NCI-H524 (cell line): ENCODE data around the gene SLC7A4.

Source experiments
- DNase-seq, 2 experiments: peaks; one replicate each; lab custom pipeline; 2025; lab: John Stamatoyannopoulos, UW

Gene SLC7A4

GRCh38 chr22:20997536-20998257, 34.7 kb downstream of the SLC7A4 start:
- no peak for DNase-seq

DNA sequence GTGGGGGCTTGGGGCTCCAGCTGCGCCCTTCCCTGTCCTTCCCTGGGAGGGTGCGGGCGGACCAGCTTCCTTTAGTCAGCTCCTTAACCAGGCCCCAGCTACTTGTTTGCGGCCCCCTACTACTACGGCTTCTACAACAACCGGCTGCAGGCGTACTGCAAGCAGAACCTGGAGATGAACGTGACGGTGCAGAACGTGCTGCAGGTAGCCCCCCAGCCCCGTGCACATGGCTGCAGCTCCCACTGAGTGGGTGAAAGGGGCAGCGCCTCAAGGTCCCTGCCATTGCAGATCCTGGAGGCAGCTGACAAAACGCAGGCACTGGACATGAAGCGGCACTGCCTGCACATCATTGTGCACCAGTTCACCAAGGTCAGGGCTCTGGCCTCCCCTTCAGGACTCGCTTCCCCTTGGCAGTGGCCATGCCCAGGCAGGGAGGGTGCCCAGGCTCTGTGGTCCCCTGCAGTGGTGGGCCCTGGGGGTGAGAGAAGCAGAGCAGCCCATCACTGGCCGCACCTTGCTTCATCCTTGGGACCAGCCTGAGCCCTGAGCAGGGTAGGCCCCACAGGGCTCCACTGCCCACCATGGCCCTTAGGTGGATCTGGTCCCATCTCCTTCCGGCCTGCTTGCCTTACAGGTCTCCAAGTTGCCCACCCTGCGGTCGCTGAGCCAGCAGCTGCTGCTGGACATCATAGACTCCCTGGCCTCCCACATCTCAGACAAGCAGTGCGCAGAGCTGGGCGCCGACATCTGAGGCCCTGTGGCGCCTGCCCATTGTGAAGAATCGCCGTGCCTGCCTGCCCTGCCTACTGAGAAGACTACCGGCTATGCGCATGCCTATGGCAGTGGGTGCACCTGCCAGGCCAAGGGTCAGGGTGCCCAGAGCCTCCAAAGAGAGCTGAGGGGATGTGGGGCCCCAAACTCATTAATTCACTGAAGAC, 35.5 kb downstream of the SLC7A4 start:
- no peak for DNase-seq

- DNase-seq = no peak
Observed at GRCh38 chr22:20996031-20996410, 36.3 kb downstream of the SLC7A4 start.

GRCh38 chr22:20995329-20996030, 36.9 kb downstream of the SLC7A4 start:
- DNase-seq = no peak

DNA sequence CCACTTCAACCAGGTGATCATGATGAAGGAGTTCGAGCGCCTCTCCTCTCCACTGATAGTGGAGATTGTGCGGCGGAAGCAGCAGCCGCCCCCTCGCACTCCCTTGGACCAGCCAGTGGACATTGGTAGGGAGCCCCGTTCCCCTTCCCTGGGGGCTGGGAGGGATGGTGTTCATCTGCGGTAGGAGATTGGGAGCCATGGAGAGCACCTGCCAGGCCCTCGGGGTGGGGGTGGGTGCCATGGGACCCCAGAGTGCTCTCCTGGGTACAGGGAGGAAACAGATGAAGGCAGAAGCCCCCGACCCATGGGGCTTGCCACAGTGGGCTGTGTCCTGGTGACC, 37.5 kb downstream of the SLC7A4 start:
- DNase-seq = no peak

GRCh38 chr22:20994128-20994901, 38.0 kb downstream of the SLC7A4 start:
- no peak for DNase-seq

GRCh38 chr22:20993304-20994127, 38.8 kb downstream of the SLC7A4 start:
- no peak for DNase-seq

GRCh38 chr22:20992456-20993303, 39.7 kb downstream of the SLC7A4 start:
- no peak for DNase-seq

- DNase-seq = no peak
Observed at GRCh38 chr22:20992056-20992442, 40.3 kb downstream of the SLC7A4 start.

GRCh38 chr22:20991252-20992055, 40.9 kb downstream of the SLC7A4 start:
- no peak for DNase-seq

DNA sequence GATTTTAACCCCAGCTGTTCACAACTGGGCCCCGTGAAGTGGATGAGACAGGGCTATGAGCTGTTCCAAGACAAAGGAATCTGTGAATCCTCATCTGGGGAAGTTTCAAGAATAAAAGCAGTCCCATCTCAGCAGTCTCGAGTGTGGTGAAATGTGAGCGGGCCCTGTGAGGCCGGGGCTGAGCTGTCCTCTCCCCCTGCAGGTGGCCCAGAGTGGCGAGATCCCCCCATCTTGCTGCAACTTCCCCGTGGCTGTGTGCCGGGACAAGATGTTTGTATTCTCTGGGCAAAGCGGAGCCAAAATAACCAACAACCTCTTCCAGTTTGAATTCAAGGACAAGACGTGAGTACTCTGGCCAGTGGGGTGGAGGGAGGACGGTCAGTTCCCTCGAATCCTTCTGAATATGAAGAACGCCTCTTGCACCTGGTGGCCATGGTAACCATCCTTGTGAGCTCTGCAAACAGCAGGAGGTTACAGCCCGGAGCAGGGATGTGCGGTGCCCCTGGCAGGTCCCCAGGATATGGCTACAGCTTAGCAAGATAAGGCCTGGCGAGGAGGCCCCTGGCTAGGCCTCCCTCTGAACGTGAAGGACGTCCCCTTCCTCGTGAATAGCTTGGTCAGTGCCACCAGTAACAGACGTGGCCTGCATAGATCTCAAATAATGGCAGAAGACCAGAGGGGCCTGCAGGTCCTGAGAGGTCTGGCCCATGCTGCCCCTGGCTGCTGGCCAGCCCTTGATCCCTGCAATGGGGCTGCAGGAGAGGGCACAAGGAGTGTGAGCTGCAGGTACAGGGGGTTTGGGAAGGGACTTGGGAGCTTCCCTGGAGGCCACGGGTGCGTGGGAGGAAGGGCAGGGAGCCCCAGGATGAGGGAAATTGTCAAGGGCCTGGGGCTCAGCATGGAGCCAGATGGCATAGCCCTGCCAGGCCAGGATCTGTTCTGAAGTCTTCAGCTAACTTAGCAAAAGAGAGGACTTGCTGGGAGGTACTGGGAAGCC, 41.9 kb downstream of the SLC7A4 start:
- DNase-seq = no peak

DNA sequence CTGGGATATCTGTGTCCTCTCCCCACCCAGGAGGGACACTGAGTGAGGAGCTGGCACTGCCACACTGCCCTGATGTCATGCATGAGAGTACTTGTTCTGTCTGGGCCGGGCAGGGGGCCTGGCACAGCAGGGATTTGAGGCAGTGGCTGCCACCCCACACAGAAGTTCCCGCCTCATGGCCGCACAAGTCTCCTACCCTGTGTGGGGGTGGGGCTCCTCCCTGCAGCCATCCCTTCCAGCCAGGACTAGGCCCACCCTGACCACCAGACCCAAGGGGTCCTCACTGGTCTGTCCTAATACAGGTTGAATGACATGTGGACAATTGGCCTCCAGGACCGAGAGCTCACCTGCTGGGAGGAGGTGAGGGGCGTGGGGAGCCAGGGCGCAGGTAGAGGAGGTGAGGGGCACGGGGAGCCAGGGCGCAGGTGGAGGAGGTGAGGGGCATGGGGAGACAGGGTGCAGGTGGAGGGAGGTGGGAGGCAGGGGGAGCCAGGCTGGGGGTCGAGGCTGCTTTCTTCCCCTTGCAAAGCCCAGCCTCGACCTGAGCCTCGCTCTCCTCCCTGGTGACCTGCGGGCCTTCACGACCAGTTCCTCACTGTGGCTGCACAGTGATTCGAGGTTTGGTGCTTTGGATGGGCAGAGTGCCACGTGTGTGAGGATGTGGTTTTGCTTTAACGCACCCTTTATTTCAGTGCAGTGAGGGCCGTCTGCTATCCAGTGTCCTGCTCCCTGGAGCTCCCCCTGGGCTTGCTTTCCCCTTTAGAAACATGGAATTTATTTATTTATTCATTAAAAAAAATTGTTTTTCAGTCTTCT, 42.8 kb downstream of the SLC7A4 start:
- no peak for DNase-seq

DNA sequence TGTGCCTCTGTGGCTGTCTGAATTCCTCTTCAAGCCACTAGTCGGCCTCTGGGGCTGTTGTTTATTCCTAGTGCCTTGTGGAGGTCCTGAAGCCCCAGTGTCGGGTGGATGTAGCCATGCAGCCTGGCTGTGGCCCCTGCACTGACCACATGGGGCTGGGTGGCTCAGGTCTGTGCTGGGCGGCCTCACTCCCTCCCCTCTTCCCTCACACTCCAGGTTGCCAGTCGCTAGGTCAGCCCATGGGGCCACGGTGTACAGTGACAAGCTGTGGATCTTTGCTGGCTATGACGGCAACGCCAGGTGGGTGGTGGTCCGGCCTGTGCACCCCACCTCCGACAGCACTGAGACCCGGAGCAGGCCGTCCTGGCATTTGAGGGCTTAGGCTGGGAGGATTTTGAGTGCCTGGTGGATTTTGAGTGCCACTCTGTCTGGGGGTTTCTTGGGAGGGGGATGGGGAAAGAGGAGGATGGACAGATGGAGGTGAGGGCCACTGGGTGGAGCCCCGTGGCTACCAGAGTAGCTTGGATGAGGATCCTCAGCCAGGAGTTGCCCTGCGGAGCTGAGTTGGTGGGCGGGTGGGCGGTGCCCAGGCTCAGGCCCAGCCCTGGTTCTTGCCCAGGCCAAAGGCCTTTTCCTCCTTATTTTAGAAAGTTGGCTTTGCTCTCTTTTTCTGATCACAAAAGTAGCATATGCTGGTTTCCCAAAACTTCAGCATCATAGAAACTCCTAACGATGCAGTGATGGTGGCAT, 43.6 kb downstream of the SLC7A4 start:
- no peak for DNase-seq

DNA sequence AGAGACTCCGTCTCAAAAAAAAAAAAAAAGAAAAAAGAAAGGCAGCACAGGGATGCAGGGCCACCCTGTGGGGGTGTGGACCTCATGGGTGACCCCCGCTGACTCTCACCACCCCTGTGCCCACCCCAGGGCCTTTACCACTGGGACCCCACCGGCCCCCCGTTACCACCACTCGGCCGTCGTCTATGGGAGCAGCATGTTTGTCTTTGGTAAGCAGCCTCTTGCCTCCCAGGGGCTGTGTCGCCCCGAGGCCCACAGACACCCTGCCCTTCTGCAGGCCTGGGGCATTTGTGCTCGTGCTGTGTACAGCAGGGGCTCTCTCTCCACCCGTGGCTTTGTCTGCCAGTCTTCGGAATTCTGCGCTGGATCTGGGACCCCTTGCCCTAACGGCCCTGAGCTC, 45.0 kb downstream of the SLC7A4 start:
- no peak for DNase-seq

DNA sequence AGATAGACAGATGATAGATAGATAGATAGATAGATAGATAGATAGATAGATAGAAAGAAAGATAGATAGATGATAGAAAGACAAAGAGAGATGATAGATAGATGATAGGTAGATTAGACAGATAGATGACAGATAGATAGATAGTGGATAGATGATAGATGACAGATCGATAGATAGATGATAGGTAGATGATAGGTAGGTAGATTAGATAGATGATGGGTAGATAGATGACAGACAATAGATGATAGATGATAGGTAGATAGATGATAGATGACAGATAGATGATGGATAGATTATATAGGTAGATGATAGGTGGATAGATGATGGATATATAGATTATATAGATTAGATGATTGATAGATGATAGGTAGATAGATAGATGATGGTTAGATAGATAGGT, 46.0 kb downstream of the SLC7A4 start:
- no peak for DNase-seq

DNA sequence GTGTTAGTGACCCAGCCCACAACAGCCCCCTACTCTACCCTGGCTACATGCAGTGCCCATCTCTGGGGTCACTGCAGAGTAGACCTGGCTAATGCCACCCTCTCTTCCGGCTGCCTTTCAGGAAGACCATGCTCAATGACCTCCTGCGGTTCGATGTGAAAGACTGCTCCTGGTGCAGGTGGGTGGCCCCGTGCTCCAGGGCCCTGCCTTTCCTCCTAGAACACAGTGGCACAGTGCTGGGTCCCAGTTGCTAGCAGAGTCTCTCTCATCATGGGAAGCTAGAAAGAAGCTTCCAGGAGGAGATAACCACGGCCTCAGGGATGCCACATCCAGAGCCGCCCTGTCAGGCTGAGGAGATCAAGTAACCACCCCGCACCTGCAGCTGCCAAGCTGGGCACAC, 46.6 kb downstream of the SLC7A4 start:
- DNase-seq = no peak
